SW 1271 (cell line): ENCODE results near the gene C1orf116.

Source experiments
- DNase-seq, 2 experiments: peaks; one replicate each; lab custom pipeline; 2025; lab: John Stamatoyannopoulos, UW

The C1orf116 gene

GRCh38 chr1:206992790-206993189 is 39.8 kb downstream of the C1orf116 start:
- no peak for DNase-seq

GRCh38 chr1:206987873-206988272 is 44.7 kb downstream of the C1orf116 start:
- DNase-seq: no peak

DNA sequence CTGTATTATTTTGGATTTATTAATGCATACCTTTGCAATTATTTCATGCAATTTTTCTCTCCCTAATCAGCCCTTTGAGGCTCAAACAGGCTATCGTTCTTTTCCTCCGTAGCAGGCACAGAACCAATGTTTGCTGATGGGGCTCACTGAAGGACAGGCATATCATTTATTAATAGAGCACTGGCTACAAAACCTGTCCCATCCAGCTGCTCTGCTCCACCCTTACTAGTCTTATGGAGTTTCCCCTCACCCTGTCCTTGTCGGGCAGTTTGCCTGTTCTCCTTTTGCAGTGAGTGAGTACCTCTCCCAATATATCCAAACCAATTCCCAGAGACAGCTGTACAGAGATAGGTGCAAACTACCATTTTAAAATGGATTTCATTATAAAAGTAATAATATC is 45.7 kb downstream of the C1orf116 start:
- DNase-seq: no peak

DNA sequence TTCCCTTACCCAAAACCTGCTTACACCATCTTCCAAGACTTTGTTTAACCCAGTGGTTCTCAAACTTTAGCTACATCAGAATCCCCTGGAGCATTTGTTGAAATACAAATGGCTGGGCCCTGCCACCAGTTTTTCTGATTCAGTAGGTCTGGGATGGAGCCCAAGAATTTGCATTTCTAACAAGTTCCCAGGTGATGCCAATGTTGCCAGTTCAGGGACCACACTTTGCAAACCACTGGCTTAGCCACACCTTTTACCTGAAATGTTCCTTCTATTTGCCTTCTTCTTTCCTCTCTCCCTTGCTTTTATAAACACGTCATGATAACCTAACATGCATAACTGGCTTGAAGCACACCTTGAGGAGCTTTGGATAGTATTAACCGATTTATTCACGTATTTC is 46.2 kb downstream of the C1orf116 start:
- DNase-seq: no peak

- no peak for DNase-seq
Measured at GRCh38 chr1:206985162-206985749, 47.3 kb downstream of the C1orf116 start.

DNA sequence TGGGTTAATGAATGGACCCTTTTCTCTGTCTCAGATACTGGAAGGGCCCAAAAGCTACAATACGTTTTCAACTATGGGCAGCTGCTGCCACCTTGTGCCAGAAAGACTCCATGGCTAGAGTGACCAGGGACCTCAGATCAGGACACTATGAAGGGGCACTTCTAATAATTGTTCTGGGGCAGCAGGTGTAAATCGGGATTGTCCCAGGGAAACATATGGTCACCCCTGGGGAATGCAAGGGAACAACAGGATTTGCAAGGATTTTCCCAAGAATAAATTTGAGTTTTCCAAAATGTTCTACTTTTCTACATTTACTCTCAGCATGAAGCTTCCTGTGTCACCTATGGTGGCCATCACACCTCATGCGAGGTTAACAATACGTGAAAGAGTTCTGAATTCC is 50.3 kb downstream of the C1orf116 start:
- DNase-seq: peak in 1 of 2 experiments; percentile 16

DNA sequence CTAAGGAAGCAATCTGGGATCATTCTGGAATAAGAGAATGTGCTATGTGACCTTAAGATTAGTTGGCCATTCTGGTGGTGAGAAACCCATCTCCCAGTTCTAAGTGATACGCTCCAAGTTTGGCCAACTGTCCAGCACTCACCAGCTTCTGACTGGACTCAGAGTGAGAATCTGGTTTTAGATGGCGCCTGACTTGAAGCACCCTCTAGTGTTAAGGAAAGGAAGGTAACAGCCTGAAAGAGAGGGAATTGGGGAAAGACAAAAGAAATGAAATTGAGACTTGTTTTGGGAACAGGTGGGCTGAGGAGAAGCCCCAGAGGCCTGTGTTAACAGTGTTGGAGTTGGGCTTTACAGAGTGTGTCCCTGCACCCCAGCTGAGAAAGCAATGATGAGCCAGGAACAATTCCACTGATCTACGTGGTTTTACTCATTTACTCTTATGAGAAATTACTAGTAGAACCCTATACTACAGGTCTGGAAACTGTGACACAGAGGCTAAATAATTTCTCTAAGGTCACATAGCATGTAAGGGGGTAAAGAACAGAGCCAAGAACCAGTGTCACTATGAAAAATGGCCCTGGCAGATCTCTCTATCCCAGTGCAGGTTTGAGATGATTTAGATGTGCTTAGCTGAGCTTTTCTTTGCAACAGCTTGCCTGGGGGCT is 53.0 kb downstream of the C1orf116 start:
- peak in 1 of 2 experiments; percentile 18 for DNase-seq

GRCh38 chr1:206978259-206978658 is 54.3 kb downstream of the C1orf116 start:
- DNase-seq: no peak

GRCh38 chr1:206975306-206975705 is 57.2 kb downstream of the C1orf116 start:
- no peak for DNase-seq

DNA sequence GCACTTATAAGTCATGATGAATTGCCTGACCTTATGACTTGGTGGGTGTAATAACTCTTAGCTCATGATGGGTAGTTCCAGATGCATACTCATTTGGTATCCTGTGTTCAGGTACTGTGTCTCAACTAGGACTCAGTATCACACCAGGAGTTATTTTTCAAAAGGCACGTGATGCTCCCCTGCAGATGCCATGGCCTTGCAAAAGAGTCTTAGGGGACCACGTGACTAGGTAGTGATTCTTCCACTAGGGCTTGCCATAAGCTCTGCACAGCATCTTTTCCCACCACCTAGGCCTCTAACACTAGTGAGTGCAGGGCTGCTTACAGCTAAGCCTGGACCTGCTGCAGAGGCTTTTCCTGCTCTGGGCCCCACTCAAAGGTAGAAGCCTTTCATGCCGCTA is 58.4 kb downstream of the C1orf116 start:
- DNase-seq: no peak

DNA sequence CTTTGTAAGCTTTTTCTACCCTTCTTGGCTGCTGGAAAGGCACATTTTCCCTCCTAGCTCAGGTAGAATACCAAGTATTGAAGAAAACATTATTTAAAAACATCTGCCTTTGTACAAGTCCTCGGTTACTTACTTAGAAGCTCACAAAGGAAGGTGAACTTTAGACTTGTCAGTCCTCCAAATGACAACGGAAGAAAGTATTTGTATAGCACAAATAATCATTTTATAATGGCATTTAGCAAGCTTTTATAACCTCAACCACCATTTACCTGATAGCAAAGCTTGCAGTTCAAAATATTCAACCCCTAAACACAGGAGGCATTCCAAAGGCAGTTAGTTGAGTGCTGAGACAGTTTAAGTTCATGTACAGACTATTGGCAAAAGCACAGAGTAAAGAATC is 59.8 kb downstream of the C1orf116 start:
- DNase-seq: no peak

- DNase-seq: no peak
Measured at GRCh38 chr1:206971029-206971655, 61.4 kb downstream of the C1orf116 start.

DNA sequence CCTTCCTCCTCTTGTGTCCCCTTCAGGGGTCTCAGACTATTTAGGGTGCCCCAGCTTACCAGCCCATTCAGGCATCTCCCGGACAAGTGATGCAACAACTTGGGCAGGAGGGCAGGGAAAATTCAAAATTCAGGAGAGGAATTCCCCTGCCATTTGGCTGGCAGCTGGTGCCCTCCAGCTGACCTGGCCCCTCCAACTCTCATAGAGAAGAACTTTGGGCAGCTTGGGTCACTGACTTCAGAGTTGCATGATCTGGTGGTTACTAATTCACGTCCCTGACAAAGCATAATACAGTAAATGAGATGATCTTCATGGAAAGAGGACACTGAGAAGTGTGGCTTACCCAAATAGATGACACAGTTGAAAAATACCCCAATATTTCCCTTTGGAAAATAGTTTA is 62.1 kb downstream of the C1orf116 start, which contains the start of gene FCAMR:
Gene FCAMR (minus strand): TSS at position 15 of the 400 bp plus-strand sequence. CDS start 335 bp downstream, outside the sequence.
- DNase-seq: no peak

DNA sequence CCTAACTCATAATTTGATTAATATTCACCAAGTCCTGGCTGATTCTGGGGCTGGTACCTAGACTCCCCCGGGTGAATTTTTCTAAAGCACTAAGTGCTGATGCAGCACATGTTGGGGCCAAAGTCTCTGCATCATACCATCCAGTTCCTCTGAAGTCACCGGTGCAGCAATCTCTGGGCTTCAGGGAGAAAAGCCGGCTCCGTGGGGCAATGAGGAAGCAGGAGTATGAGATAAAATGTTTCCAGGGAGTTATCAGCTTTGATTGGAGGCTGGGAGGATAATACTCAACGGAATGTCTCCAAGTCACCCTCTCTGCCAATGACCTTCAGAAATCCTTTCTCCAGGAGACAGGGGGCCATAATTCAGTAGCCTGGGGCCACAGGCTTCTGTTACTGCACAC is 63.5 kb downstream of the C1orf116 start:
- no peak for DNase-seq
